GM12801 (cell line): ENCODE measurements around the gene SERPINI2.

Source experiments
- CTCF ChIP-seq: IDR thresholded peaks from one replicate; pipeline ENCODE4 v1.5.1; 2011; ENCODE audit warnings: control low read depth; ENCODE audit not compliant: insufficient read length; ENCODE audit errors: extremely low read depth

The SERPINI2 gene

GRCh38 chr3:167493244-167493643 is 19.4 kb upstream of the SERPINI2 start:
- TF ChIP-seq CTCF: no peak

GRCh38 chr3:167491621-167492020 is 17.8 kb upstream of the SERPINI2 start:
- no peak for TF ChIP-seq CTCF

GRCh38 chr3:167489571-167489970 is 15.7 kb upstream of the SERPINI2 start:
- TF ChIP-seq CTCF: no peak

GRCh38 chr3:167487556-167487955 is 13.7 kb upstream of the SERPINI2 start:
- no peak for TF ChIP-seq CTCF

- TF ChIP-seq CTCF: no peak
Measured at GRCh38 chr3:167484551-167484950, 10.7 kb upstream of the SERPINI2 start.

- TF ChIP-seq CTCF: no peak
Measured at GRCh38 chr3:167483708-167484475, 10.1 kb upstream of the SERPINI2 start.

- no peak for TF ChIP-seq CTCF
Measured at GRCh38 chr3:167481164-167481563, 7.3 kb upstream of the SERPINI2 start.
